ENCODE measurements around the gene LGMN.

LGMN gene

GRCh38 chr14:92658684-92659083, 89.7 kb downstream of the LGMN start:
- TF ChIP-seq CTCF (IDR thresholded peaks at IDR 0.05): no peak

- TF ChIP-seq CTCF (IDR thresholded peaks at IDR 0.05): no peak
These were observed 90.3 kb downstream of the LGMN start for GRCh38 chr14:92658160-92658559.

- TF ChIP-seq CTCF (IDR thresholded peaks at IDR 0.05): no peak
These were observed 90.8 kb downstream of the LGMN start for GRCh38 chr14:92657457-92658142.

- no peak for TF ChIP-seq CTCF (IDR thresholded peaks at IDR 0.05)
These were observed 91.9 kb downstream of the LGMN start for GRCh38 chr14:92656306-92657081.

GRCh38 chr14:92655419-92656201, 92.8 kb downstream of the LGMN start:
- no peak for TF ChIP-seq CTCF (IDR thresholded peaks at IDR 0.05)

- no peak for TF ChIP-seq CTCF (IDR thresholded peaks at IDR 0.05)
These were observed 94.1 kb downstream of the LGMN start for GRCh38 chr14:92654239-92654901.

Measured in LNCAP (cell line).